Stimulated activated CD4-positive, alpha-beta T cell treated with anti-CD3 and anti-CD28 coated beads, TNF-alpha, amount 100 ng/mL, for 4 hours (primary cell): Measurements from ENCODE around the gene KCNJ1.

Experiments
- DNase-seq, 3 experiments: peaks; one replicate each; pipeline ENCODE4 v3.0.0-alpha.2; 2020; ENCODE audit warnings: low read depth in 3 of 3

The KCNJ1 gene

DNA sequence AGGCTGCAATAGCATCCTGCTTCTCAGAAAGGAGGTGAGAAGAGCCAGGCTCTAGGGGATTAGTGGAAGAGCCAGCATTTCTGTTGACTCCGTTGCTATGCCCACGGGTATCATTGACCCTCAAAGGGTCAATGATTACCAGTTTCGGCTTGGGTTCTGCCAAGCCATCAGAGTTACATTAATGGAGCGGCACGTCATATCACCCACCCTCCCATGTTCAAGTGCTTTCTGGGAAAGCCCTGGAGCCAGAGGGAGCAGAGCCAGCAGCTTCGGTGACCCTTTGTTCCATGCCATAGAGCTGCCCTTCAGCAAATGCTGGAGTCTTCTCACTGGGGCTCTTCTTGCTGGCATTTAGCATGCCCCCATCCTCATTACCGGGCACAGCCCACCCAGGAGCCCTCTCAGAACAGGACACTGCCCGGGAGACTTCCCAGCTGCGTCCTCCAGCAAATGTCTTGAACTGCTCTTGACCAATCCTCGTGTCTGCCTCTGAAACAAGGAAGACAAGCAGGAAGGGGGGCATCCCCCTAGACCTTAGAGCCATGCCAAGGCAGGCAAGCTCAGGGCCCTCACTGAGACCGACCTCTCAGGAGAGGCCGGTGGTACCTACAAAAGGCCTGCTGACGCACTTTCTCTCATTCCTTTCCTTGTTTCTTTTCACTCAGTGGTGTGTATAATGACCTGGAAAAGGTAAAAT lies 14.6 kb downstream of the KCNJ1 start:
- no peak for DNase-seq

DNA sequence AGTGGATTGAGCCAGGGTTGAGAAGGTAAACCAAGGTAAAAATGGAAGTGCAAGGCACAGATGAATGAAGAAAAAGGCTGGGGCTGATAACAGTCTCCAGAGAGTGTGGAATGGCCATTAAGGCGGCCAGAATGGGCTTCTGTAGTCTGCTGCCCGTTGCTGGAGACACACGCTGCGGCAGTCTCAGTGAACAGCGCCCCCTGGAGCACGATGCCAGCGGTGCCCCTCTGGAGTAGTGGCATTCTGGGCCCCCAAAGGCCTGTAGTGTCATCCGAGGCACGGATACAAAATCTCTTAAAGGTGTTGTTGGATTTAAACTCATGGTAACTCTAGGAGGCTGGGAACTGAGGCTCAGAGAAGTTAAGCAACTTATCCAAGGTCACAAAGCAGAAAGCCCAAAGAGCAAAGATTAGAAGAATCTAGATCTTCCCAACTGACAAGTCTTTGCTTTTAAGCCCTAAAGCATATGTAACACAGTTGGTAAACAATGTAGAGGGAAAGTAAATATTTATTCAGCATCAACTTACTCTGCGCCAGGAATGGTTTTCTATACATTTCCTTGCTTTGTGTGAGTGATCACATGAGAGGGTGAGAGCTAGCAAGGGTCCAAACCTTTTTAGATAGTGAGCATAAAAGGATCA lies 18.2 kb downstream of the KCNJ1 start:
- DNase-seq: peak; percentile 28 to 47 (median 37)

DNA sequence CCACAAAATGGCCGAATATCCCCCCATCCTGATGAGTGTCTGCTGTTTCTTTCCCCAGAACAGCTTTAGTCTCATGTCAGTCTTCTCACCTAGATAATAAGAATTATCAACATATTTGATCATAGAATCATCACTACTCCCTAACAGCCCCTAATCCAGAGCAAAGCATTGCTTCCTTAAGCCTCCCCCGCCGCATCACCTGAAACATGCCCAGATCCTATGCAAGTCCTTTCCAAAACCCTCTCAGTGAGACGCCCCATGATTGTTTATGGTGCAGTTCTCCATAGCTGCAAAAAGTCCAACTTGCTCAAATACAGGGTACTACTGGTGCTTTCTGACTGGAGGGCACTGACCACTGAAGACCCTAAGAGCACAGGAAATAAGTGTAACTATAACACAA lies 20.1 kb downstream of the KCNJ1 start:
- no peak for DNase-seq

DNA sequence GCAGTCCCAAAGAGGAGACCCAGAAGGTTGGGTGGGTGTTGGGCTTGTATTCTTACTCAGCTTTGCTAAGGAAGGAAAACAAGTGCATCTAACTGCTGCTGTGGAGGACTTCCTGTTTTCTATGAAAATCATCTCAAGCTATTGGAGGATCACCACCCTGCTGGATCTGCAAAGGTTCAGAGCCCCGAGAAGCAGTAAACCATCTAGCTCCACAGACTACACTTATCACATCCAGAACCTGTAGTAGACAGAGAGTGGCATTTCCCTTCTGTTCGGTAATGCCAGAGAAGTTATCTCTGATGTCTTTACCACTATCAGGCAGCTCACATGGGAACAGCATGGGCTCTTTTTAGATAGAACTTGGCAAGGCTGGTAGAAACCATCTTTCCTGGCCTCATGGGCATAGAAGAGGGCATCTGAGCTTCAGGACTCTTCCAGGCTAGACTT lies 21.7 kb downstream of the KCNJ1 start:
- no peak for DNase-seq

DNA sequence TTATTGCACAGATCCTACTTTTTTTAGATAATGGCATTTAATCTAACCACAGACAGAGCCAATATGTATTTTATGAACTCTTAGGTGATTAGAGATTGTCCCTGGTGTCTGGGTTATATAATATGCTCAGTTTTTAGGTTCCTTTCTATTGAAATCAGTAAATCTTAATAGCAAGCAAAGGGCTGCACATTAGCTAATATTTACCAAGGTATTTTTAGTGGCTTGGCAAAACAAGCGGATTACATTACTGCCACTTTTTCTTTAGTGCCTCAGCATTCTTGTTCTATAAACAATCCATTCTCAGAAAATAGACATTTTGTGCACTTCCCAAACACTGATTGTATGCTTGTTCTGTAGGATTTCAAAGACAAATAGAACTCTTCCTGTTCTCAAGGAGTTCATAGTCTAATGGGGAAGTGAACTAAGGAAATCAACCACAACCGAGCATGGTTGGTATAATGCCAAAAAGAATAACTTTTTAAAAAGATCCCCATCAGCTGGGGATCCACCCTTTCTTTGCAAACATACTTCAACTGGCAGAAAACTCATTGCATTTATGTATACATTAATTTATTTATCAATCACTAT lies 23.8 kb downstream of the KCNJ1 start:
- DNase-seq: no peak

DNA sequence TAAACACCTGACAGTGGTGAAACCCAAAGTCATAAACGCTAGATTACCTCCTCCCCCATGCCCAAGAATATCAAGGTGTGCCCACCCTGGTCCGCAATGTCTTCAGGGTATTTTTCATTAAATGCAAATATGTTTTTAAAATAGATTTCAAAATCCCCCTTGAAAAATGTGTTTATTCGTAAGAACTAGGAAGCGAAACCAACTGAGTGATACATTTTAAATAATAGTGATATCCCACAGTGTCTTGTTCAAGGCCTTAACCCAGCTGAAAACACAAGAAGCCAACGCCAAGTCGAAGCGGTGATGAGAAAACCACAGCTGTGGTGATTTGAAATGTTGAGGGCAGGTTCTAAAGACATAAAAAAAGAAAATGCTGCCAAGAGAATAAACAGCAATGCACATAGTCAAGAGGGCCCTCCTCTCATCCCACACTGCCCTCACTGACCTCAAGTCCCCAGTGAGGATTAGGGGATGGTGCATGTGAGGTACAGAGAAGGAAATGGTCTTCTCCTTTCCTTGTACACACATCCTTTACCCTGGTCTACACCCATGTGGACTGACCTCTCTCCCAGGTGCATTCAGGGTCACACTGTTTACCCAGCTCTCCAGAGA lies 25.5 kb downstream of the KCNJ1 start:
- no peak for DNase-seq

DNA sequence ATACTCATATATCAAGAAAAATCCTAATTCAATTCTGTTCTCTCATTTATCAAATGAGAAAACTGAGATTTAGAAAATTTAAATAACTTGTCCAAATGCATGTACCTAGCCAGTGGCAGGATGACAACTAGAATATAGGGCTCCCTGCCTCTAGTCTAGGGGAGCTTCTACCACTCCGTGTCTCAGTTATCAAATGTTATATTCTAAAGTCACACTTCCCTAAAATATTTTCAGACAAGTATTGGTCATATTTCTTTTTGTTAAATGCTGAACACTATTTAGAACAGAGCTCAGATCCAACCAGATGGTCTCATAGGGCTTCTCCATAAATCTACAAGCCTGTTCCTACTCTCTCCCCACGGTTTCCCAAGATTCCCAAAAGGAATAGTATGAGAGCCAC lies 26.3 kb downstream of the KCNJ1 start:
- DNase-seq: no peak

DNA sequence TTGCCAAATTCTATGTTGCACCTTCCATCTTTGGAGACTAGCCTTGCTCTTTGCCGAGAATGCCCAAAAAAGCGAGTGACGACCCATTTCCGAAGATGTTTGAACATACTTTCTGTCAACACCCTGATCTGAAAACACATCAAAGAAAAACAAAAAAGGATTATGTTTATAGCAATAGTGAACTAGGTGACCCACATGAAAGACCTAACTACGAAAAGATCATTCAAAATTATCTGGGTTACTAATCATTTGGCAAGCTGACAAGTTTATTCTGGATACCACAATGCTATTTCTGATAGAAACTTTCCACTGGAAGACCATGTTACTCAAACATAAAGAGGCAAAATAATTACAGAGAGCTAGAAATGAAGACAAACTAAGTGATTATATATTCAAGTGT lies 27.0 kb downstream of the KCNJ1 start:
- no peak for DNase-seq

DNA sequence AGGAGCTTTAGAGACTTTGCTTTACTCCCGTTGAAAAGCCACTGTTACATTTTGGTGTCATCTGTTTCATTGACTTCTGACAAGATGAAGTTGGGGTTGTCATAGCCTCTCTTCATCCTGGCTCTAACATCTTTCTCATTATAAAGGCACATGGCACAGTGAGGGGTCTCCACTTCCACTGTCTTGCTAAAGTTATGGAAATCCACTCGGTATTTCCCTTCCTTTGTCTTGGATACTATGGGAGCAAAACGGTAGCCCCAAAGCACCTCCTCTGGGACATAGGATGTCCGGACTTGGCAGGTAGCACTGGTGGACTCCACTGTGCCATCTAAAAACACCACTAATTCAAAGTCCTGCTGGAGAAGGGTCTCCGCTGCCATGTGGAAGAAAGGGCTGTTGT lies 28.0 kb downstream of the KCNJ1 start:
- DNase-seq: no peak

DNA sequence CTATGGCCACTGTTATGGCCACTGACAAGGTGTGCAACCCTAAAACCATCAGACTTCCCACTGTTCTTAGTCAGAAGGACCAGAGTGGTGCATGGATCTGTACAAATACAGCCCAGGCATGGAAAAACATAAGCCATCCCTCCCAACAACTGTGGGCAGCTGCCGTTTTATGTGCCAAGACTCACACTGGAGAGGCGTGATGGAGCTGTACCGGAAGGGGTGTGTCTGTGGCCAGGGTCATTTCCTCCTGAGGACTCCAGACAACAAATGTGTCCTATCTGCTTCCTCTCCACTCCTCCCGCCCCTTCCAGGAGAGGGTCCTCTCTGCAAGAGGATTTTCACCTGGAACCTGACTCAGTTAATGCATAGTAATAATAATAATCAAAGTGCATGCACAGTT lies 29.5 kb downstream of the KCNJ1 start:
- no peak for DNase-seq

DNA sequence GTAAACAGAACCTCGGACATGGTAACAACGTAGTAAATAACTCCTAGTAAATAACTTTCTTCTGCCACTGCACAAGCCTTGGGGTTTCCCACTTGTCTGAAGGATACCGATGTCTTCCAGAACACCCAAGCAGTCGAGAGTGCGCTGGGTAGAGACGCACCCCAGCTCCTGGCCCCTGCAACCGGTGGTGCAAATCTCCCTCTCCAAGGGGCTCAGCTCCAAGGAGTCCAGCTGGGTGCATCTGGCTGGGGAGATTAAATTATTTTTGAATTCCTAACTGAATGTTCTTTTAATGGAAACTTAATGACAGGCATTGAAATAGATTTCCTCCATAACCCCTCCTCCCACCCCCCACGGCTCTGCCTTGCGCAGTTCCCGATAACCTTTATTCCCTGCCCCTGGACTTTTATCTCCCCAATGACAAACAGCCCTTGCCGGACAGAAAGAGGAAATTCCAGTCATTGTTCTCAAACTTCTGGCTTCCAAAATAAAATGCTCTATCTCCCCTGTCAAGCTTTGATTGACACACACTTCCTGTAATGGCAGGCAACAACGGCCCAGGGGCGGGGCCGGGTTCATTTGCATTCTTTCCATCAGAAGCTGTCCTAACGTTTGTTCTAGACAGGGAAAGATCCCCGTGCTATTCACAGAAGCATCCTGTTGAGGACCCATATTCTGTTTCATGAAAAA lies 31.2 kb downstream of the KCNJ1 start:
- no peak for DNase-seq

DNA sequence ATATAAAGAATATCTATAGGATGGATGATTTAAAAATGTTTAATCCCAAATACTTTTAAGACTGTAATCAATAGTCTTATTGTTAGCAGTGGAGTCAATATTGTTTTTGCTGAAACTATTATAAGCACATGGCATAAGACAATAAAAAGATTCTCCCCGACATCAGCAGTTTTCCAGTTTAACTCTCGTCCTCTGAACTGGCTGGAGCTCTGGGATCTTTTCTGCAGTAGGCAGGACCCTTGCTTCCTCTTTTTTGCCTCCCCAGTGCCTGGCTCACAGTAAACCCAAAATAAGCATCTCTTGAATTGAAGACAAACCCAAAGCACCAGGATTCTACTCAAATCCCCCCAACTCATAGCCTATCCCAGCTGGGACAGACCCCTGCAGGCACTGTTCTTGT lies 32.9 kb downstream of the KCNJ1 start:
- DNase-seq: no peak

DNA sequence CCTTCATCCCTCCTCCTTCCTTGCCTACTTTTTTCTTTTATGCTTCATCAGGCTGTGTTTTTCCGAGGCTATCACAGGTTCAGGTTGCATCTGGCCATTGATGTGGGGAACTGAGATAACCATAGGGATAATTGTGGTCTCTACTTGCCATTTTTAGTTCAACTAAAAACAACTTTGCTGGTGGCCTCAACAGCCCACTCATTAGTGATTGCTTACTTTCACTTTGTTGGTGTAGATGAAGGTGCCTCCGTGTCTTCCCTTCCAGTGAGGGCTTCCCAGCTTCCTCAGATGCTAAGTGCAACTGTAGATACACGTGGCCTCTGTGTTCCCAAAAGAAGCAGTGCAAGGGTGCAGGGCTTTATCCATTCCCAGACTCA lies 35.0 kb downstream of the KCNJ1 start:
- no peak for DNase-seq

DNA sequence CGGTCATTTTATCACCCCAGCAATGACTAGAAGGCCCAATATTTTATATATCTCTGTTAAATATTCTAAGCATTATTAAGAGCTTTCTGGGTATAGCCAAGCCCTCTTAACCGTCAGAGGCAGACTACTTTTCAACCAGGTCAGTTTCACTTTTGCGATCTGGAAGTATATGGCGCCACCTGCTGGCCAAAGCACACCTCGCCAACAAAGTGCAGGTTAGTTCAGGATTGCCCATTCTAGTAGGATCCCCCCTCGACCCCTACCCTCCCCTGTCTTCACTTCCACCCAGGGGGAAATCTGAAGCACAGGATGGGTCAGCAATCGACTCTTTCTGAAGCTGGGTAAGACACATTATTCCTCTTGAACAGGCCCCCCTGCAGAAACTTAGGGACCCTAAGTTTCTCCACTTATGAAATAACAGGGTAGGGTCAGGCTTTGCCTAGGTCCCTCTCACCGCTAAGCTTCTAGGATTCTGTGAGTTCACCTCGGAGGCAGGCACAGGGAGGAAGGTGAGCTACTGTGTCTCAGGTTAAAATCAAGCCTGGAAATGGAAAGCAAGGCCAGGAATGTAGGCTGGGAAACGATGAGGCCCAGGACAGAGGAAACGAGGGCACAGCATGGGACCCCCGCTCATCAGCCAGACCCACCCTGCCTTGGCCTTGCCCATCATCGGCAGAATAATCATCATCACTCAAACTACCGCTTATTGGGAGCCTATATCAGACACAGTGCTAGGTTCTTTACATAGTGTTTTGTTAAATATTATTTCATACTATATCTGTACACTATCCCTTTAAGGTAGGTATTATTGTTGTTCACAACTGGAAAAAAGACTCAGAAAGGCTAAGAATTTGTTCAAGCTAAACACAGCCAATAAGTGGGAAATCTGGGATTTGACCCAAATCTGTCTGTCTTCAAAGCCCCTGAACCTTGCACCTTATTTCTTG lies 35.6 kb downstream of the KCNJ1 start:
- peak; percentile 75 to 79 (median 78) for DNase-seq

DNA sequence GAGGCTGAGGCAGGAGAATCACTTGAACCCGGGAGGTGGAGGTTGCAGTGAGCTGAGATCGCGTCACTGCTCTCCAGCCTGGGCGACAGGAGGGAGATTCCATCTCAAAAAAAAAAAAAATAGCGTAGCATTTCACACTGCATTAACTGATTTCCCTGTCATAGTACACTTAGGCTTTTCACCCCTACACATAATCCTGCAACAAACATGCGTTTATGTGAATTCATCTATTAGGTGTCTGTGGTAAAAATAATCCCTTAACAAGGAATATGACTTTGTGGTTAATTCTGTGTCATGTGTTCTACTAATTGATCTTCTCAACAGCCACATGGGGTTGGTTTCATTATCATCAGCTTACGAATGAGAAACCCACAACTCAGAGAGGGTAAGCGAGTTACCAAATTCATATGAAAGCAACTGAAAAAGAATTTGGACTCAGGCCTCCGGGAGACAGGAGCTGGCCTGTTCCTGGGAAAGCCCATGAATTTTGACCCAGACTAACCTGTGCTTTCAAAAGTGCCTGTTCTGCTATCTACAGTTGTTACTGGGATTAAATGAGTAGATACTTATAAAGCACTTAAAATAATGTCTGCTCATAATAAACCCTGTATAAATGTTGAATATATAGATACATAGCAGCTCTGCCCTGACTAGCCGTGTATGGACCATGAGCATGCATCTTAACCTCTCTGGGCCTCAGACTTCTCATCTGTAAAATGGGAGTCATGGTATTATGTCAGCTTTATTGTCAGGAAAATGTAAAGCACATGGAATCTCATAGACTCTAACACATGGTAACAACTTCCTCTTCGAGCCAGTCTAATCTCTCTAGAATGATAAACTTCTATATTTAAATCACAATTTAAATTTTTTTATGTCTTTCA lies 36.6 kb downstream of the KCNJ1 start:
- DNase-seq: no peak

DNA sequence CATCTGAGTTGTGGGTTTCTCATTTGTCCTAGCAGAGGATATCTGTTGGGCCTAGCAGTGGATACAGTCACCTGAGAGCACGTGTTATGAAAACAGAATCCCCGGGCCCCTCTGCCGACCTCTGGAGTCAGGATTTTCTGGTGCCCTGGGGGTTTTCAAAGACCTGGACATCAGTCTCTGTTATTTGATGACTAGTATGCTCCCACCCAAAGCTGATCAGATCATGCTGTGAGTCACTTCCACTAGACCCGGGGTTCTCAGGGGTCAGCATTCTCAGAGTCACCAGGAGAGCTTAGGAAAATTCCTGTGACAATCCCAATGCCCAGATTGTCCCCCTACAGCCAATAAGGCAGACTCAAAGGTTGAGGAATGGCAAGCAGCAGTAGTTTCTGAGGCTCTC lies 38.7 kb downstream of the KCNJ1 start:
- no peak for DNase-seq

DNA sequence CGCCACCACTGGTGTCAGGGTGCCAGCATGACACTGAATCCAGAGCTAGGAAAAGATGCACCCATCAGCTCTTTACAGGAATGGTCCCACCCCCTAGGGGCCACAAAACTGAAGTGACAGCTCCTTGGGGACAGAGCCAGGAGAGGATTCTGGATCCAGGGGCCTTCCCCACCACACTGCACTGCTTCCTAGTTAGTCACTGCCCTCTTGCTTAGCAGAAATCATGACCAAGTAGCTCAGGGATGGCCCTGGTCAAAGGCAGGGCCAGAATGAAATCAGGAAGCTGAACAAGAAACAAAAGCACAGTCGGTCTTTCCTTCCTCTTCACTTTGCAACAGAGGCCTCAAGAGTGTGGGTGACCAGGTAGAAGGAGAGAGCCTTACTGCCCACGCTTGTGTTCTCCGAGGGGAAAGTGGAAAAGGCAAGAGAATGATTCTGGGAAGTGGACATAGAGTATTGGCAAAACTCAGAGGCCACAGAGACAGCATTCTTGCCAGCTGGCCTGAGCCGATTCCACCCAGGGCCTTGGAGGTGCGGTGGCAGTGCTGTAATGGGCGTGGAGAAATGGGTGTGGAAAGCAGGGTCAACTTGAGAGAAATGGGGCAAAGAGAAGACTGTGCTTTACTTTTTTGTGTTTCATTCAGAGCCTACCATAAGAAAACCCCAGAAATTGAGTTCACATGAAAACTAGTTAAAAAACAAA lies 39.8 kb downstream of the KCNJ1 start:
- no peak for DNase-seq

DNA sequence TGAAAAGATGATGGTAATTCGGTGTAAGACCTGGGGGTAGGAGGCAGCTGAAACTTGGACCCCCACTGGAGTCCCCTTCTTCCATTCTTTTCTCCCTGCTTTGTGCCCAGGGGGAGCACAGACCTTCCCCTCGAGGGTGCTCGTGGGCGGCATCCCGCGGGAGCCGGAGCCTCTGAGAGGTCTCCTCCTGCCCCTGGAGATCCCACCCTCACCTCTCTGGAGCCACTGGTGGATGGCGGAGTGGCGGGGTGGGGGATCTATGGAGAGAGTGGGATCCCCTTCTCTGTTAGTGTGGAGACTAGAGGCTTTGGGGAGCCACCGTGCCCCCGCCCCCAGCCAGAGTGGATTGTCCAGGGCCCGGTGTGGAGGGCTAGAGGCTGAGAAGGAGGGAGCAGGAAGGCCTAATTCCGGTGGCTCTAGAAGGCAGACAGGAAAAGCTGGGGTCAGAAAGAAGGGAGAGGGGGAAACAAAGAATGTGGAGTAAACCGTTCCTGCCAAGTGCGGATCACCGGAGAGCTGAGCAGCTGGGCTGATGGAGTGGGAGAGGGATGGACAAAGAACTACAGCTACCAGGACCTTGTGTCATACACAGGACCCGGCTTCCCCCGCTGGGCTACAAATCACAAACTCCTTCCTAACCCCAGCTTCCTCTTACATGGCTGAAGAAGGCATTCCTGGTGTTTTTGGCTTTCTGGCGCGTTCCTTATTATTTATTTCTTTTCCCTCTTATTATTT lies 41.9 kb downstream of the KCNJ1 start:
- no peak for DNase-seq
